ENCODE results near the gene TCEAL9. TPM values are rescaled to one million over a fixed set of nuclear protein-coding genes. Genes with fewer than 3 reads are reported as not detected.
"Not testable (repeated sequence)": the region's sequence is repeated elsewhere in the genome, so short reads cannot be mapped to it uniquely, and the experiment has no call there.

The TCEAL9 gene
- 158 and 197 TPM in 2 replicates for total RNA-seq
- polyA plus RNA-seq (2012) = 120 TPM

DNA sequence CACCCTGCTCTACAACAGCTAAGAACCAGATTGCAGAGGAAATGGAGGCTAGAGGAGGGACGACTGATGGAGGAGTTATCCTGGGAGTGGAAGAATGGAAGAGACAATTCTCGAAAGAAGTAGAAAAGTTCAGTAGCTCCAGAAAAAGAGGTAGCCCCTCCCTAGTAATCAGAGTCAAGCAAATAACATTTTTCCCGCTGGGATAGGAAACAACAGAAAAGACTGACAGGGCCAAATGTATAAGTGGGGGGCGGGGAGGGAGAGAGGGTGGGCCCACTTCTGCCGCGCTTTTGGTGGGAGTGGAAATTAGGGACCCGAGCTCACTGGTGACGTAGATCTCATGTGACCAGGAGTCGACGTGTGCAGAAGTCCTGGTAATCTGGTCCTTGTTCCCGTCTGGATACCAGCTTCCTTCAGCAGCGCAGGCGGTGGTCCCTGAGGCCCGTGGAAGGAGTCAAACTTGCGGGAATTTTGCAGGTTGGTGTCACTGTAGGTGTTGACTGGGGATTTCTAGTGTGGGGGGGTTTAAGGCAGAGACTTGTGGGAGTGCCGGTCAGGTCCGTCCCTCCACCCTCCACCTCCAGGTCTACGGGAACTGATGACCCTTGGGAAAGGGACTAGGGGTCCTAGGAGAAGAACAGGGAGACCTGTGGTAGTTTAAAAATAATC is at the start of gene TCEAL9:
TSS of gene TCEAL9 (plus strand) at position 377 of the 669 bp plus-strand sequence. CDS start 1,179 bp downstream, outside the sequence.
- peak; percentile 89 for DNase-seq (ENCODE audit: low read depth)

DNA sequence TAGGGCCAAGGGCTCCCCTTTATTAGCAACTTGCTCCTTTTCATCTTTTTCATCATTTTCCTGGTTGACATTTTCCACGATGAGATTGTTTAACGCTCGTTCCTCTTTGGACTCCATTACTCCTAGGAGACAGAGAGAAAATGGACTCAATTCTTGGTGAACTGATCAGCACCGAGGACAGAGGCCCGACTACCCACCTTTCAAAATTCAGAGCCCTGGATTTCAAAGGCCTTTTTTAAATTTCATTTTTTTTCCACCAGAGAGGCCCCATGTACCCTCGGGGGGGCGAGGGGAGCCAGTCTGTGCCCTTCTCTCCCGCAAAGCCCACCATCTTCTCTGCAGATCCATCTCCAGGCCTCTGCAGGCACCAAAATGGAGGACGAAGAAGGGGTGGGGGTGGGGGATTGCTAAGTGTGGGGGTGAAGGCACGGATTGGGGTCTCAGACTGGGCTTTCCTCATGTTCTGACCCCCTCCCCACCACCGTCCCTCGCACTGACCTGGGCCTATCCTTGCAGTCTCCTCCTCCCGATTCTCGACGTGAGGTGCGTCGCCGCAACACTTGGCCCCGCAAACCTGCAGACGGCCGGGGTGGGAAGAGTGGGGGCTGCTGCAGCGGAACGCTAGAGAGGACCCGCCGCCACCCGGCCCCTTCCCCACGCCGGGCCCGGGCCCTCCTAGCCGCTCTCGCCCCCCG is 46.3 kb upstream of the TCEAL9 start:
- DNase-seq (ENCODE audit: low read depth) = no peak

- peak; percentile 56 for DNase-seq (ENCODE audit: low read depth)
Observed at GRCh38 chrX:103310555-103311398, 45.5 kb upstream of the TCEAL9 start, which contains the start of gene BEX2. BEX2 (minus strand) TSS chrX:103310990; CDS start chrX:103309976, 1,014 bp downstream.

- DNase-seq (ENCODE audit: low read depth) = peak; percentile 55
Observed at GRCh38 chrX:103311399-103311780, 44.9 kb upstream of the TCEAL9 start.

DNA sequence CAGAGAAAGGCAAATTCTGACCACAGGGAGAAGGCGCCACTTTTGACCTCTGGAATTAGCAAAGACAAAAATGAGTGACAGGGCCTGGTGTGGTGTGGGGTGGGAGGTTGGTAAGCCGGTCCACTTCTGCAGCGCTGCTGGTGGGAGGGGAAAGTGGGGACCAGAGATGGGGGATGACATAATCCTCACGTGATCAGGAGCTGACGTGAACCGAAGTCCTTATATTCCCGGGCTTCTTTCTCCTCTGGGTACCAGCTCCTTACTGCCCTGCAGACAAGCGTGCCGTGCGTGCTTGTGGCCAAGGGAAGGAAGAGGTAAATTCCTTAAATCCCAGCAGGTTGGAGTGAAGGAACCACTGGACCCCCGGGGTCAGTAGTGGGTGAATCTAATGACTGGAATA is 26.3 kb upstream of the TCEAL9 start, which contains the start of gene TCEAL7:
TSS of gene TCEAL7 (plus strand) at position 249 of the 400 bp plus-strand sequence. CDS start 1,165 bp downstream, outside the sequence.
- DNase-seq (ENCODE audit: low read depth) = peak; percentile 94

DNA sequence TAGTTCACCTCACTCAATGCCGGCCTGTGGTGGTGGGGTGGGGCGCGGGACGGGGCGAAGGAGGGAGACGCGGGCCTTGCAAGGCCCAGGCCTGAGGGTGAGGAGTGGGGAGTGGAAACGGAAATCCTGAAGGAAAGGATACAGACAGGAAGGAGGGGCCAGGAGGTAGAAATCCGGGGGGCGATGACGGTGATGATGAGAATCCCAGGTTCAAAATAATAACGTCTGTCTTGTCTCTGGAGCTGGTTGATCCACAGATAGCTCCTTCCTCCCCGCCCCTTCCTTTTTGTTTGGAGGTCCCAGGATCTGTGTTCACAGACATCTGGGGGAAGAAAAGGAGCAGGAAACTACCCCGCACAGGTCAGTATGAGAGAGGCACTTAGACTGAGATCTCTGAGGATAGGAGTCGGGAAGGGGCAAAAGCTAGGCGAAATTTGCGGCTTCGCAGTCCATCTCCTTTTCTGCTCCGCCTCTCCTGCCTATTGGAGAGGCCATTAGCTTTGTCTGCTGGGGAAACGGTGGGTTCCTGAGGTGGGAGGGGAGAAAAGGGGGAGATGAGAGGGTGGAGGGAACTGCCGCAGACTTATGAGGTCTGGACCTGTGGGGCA is 25.5 kb upstream of the TCEAL9 start:
- DNase-seq (ENCODE audit: low read depth) = no peak

DNA sequence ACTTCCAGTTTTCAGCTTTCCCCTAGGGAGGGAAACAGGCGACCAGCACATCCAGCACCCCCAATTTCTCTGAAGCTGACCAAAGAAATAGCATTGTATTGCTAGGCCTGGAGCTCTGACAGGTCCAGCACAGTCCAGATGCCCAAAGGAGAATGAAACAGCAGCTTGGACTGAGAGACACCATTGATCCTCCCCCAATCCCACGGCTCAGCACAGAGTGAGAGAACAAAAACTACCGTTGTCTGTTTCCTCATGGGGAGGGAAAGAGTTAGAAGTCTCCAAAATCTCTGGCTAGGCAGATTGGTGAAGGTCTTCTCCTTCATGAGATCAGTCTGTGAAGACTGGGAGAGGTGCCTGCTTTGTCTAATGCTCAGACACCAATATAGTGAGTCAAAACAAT is 17.6 kb upstream of the TCEAL9 start:
- DNase-seq (ENCODE audit: low read depth) = no peak

GRCh38 chrX:103343105-103343504 is 13.2 kb upstream of the TCEAL9 start:
- peak; percentile 52 for DNase-seq (ENCODE audit: low read depth)

DNA sequence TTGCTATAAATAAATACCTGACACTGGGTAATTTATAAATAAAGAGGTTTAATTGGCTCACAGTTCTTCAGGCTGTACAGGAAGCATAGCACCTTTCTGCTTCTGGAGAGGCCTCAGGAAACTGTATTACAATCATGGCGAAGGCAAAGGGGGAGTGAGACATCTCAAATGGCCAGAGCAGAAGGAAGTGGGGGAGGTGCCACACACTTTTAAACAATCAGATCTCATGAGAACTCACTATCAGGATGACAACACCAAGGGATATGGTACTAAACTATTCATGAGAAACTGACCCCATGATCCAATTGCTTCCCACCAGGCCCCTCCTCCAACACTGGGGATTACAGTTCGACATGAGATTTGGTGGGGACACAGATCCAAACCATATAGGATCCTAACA is 11.7 kb upstream of the TCEAL9 start:
- no peak for DNase-seq (ENCODE audit: low read depth)

DNA sequence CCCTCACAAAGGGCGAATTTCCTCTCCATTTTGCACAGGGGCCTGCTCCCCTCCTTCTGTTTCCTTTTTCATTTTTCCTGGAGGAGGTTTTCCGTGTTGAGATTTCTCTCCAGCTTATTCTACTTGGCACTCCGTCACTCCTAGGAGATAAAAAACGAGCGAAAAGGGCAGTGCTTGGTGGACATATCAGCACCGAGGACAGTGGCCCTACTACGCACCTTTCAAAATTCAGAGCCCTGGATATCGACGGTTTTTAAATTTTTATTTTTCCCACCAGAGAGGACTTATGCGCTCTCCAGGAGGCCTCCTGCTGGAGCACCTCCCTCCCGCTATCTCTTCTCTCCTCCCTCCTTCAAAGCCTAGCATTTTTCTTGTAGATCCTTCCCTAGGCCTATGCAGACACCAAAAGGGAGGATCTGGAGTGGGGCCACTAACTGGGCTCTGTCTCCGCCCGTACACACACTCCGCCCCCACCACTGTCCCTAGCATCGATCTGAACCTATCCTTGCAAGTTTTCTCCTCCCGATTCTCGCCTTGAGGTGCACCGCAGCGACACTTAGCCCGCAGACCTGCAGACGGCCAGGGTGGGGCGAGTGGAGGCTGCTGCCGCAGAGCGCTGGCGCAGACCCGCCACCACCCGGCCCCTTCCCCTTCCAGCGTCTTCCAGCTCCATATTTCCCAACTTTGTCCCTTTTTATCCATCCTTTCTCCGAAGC is 8.5 kb upstream of the TCEAL9 start:
- DNase-seq (ENCODE audit: low read depth) = no peak

DNA sequence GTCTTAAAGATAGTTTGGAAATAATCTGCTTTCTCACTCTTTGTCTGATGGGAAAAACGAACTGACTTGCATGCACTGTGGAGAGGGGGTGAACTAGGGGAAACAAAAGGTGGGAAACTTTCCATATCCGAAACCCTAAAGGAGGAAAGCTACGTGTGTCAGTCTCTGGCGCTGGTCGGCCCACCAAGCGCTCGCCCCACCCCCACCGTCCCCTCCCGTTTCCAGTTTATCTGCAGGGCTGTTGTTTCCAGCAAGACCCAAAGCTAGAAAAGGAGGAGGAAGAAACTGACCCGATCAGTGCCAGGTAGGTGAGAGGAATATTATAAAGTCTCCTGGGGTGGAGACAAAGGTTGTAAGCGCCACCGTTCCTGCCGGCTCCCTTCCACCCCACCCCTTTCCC is 552 bp downstream of the TCEAL9 start:
- no peak for DNase-seq (ENCODE audit: low read depth)

DNA sequence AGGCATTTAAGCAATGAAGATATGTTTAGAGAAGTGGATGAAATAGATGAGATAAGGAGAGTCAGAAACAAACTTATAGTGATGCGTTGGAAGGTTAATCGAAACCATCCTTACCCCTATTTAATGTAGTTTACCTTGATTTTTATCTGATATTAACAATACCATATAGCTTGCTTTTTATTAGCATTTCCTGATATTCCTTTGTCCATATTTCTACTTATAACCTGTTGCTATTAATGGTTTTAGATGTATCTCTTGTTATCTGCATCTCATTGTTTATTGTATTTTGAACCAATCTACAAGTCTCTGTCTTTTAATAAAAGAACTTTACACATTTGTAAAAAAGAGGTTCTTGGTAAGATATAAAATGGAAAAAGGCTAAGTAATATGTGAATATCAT is 1.6 kb downstream of the TCEAL9 start:
- no peak for DNase-seq (ENCODE audit: low read depth)

GRCh38 chrX:103359605-103360004 is 3.3 kb downstream of the TCEAL9 start:
- DNase-seq (ENCODE audit: low read depth) = not testable (repeated sequence)

GRCh38 chrX:103360092-103360491 is 3.8 kb downstream of the TCEAL9 start:
- DNase-seq (ENCODE audit: low read depth) = no peak

GRCh38 chrX:103360916-103361315 is 4.6 kb downstream of the TCEAL9 start:
- DNase-seq (ENCODE audit: low read depth) = no peak

DNA sequence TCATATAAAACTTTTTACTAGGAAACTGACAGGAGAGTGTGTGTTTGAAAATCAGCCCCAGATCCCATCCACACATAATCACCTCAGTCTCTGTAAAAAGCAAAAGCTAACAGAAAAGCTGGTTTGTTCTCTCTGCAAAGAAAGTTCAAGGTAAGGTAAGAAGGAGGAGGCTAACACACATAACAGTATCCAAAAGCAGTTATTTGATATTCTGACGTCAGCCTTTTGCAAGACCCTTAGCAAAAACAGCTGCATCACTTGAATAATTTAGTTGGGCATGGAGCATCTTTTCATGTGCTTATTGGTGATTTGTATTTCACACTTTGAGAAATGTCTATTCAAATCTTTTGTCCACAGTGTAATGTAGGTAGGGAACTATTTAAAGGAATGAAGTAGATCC is 5.5 kb downstream of the TCEAL9 start:
- DNase-seq (ENCODE audit: low read depth) = no peak

- DNase-seq (ENCODE audit: low read depth) = peak; percentile 18
Observed at GRCh38 chrX:103362474-103362873, 6.2 kb downstream of the TCEAL9 start.

DNA sequence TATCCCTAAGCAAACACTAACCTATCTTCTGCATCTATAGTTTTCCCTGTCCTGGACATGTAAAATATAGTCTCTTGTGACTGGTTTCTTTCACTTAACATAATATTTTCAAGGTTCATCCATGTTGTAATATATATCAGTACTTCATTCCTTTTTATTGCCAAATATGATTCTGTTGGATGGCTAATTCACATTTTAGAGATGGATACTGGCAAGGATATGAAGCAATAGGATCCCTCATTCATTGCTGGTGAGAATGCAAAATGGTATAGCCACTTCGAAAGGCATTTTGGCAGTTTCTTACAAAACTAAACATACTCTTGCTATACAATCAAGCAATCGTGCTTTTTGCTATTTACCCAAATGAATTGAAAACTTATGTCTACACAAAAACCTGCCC is 6.7 kb downstream of the TCEAL9 start:
- no peak for DNase-seq (ENCODE audit: low read depth)

- DNase-seq (ENCODE audit: low read depth) = peak; percentile 20
Observed at GRCh38 chrX:103367502-103367901, 11.2 kb downstream of the TCEAL9 start.

- DNase-seq (ENCODE audit: low read depth) = no peak
Observed at GRCh38 chrX:103369479-103369878, 13.2 kb downstream of the TCEAL9 start.

- DNase-seq (ENCODE audit: low read depth) = no peak
Observed at GRCh38 chrX:103372886-103373285, 16.6 kb downstream of the TCEAL9 start.
